Omental fat pad (tissue), 4 donors: Measurements from ENCODE around the gene ACTR2. TPM values are rescaled to one million over a fixed set of nuclear protein-coding genes. Genes with fewer than 3 reads are reported as not detected.
"Not testable (repeated sequence)": the region's sequence is repeated elsewhere in the genome, so short reads cannot be mapped to it uniquely, and the experiment has no call there.

ENCODE experiments used
- ATAC-seq: fragments of 150-250 bp; one replicate; pipeline ENCODE4 v1.9.1; 2016; ENCODE audit warnings: mild to moderate bottlenecking, moderate library complexity; ENCODE audit not compliant: low FRiP score
- DNase-seq: peaks from one replicate; pipeline ENCODE4 v3.0.0-alpha.2; 2019; ENCODE audit warnings: low spot score
- total RNA-seq, 4 donors: library from RNA; depleted of rRNA; stranded (reverse); fragments of >200 nt; gene quantifications; one replicate each; pipeline ENCODE4 v1.1.0, GENCODE V29; 2016
- TF ChIP-seq, protein P1 (sequence below), 3 donors: fragments of 450-650 bp; IDR thresholded peaks; one replicate each; pipeline ENCODE4 v1.5.1; 2016 to 2017; ENCODE audit warnings: antibody characterized with exemption in 3 of 3, mild to moderate bottlenecking in 3 of 3, moderate library complexity in 2 of 3

The ACTR2 gene
- total RNA-seq, 4 donors from 2014 or later, result 56.4 to 115 (median 97.1) TPM

DNA sequence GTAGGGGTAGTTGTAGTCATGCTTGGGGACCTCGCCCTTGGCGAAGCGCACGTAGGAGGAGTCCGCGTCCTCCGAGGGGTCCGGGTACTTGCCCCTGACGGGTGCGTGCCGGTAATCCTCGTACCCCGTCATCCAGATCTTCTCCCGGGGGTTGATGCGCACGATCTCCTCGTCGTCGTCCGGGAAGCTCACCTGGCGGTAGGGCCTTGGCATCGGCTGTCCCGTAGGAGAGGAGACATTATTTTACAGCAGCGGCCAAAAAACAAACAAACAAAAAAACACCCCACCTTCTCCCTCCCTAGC is 86.3 kb downstream of the ACTR2 start:
- DNase-seq (no peak), ATAC-seq (no peak)
- TF ChIP-seq, protein P1, sequence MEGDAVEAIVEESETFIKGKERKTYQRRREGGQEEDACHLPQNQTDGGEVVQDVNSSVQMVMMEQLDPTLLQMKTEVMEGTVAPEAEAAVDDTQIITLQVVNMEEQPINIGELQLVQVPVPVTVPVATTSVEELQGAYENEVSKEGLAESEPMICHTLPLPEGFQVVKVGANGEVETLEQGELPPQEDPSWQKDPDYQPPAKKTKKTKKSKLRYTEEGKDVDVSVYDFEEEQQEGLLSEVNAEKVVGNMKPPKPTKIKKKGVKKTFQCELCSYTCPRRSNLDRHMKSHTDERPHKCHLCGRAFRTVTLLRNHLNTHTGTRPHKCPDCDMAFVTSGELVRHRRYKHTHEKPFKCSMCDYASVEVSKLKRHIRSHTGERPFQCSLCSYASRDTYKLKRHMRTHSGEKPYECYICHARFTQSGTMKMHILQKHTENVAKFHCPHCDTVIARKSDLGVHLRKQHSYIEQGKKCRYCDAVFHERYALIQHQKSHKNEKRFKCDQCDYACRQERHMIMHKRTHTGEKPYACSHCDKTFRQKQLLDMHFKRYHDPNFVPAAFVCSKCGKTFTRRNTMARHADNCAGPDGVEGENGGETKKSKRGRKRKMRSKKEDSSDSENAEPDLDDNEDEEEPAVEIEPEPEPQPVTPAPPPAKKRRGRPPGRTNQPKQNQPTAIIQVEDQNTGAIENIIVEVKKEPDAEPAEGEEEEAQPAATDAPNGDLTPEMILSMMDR (IDR thresholded peaks at IDR 0.05), result no peak

DNA sequence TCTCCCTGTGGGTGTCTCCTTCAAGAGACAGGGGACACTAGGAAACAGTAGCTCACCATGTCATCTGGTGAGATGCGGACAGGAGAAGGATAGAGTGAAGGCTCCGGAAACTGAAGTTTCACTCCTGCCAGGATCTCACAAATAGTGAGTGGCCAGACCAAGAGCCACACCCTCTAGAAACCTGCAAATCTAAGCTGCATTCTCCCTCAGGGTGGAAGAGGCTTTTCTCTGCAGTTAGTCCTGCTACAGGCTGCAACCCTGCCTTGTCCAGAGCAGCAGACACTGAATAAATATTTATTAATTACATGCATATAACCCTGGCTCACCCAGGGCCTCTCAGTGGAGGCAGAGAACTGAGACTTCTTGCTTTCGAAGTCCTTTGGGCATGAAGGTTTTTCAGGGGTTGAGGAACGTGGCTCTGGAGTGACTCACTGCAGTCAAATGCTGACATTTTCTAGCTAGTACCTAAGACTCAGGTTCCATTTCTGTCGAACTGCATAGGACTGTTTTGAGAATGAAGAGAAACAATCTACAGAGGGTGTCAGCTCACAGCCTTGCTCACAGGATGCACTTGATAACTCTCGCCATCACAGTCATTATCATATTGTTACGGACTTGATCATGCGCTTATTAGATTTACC is 87.3 kb downstream of the ACTR2 start:
- TF ChIP-seq, protein P1 (IDR thresholded peaks at IDR 0.05), result no peak
- ATAC-seq, result no peak
- no peak for DNase-seq

DNA sequence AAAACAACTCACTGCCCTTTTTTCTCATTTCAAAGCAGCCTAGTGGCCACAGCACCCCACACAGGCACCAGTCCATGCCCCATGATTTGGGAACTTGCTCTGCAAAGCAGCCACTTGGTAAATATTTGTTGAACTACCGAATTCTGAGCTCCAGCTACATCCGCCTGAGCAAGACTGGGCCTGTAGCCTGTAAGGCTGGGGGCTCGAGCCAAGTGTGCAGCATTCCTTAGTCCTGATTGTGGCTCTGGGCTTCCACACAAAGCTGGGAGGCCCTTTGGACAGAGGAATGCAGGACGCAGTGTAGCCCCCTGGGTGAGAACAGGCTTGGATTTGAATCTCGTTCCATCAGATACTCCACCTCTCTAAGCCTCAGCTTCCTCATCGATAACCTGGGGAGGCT is 88.4 kb downstream of the ACTR2 start:
- TF ChIP-seq, protein P1 (IDR thresholded peaks at IDR 0.05), result no peak
- DNase-seq, result no peak
- no peak for ATAC-seq

- not testable (repeated sequence) for ATAC-seq, DNase-seq
These were observed 89.7 kb downstream of the ACTR2 start for GRCh38 chr2:65317351-65317750.

GRCh38 chr2:65317841-65318240 is 90.2 kb downstream of the ACTR2 start:
- TF ChIP-seq, protein P1 (IDR thresholded peaks at IDR 0.05), result no peak
- no peak for ATAC-seq
- no peak for DNase-seq

- ATAC-seq (no peak), DNase-seq (no peak)
- TF ChIP-seq, protein P1 (IDR thresholded peaks at IDR 0.05), result no peak
These were observed 91.5 kb downstream of the ACTR2 start for GRCh38 chr2:65319072-65319673.

DNA sequence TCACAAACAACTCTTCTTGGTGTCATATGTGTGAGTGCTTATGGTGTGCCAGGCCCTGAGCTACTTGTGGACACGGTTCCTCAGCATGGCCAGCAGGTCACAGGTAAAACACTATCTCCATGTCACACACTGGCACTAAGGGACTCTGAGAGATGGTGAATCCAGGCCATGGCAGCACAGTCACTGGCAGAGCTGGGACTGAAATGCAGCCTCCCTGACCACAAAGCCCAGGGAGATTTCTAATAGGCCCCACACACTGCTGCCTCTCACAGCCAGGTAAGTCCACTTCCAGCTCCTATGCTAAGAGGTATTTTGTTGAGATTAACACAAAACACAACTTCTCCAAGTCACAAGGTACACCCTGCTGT is 92.0 kb downstream of the ACTR2 start:
- ATAC-seq (no peak), DNase-seq (no peak)
- TF ChIP-seq, protein P1 (IDR thresholded peaks at IDR 0.05), result no peak
